LNCaP clone FGC (cell line): ENCODE measurements around the gene CACNB2.

ENCODE experiments used
- DNase-seq: peaks from one replicate; pipeline ENCODE4 v3.0.0-alpha.2; 2011; ENCODE audit warnings: low read depth
- H3K4me3 ChIP-seq: 2 replicates; pipeline ENCODE4 v1.5.1; 2011; ENCODE audit warnings: mild to moderate bottlenecking, low read depth, low read length, control low read depth
- TF ChIP-seq, protein P1 (sequence below): IDR thresholded peaks from 2 replicates; pipeline ENCODE4 v1.5.1; 2012; ENCODE audit warnings: mild to moderate bottlenecking; ENCODE audit not compliant: control insufficient read depth, insufficient read depth; ENCODE audit errors: extremely low read depth

Gene CACNB2

DNA sequence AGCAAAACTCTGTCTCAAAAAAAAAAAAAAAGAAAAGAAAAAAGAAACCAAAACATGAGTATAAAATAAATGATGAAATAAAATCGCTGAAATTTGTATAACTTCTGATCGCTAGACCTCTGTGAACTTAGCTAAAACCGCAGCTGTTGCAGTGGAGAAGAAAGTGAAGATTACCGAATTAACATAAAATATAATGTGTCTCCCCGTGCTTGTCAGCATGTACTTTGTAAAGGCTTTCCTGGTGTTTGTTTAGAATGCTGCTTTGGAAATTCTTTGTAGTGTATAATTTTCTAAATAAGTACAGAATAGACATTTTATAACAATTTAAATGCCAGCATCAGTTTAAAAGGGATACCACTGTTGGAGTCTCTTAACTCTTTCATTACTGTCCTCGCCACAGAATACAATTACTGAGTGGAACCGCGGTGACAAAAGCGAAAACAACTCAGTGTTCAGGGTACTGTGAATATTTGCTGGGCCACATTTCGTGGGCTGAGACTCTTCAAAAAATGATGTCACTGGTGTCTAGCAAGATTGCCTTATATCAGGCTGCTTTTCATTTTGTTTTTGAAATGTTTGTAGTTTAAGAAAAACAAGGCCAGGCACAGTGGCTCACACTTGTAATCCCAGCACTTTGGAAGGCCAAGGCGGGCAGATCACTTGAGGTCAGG is 343.4 kb downstream of the CACNB2 start:
- TF ChIP-seq, protein P1, sequence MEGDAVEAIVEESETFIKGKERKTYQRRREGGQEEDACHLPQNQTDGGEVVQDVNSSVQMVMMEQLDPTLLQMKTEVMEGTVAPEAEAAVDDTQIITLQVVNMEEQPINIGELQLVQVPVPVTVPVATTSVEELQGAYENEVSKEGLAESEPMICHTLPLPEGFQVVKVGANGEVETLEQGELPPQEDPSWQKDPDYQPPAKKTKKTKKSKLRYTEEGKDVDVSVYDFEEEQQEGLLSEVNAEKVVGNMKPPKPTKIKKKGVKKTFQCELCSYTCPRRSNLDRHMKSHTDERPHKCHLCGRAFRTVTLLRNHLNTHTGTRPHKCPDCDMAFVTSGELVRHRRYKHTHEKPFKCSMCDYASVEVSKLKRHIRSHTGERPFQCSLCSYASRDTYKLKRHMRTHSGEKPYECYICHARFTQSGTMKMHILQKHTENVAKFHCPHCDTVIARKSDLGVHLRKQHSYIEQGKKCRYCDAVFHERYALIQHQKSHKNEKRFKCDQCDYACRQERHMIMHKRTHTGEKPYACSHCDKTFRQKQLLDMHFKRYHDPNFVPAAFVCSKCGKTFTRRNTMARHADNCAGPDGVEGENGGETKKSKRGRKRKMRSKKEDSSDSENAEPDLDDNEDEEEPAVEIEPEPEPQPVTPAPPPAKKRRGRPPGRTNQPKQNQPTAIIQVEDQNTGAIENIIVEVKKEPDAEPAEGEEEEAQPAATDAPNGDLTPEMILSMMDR: no peak
- no peak for DNase-seq
- H3K4me3 ChIP-seq: no peak overlapping the region

DNA sequence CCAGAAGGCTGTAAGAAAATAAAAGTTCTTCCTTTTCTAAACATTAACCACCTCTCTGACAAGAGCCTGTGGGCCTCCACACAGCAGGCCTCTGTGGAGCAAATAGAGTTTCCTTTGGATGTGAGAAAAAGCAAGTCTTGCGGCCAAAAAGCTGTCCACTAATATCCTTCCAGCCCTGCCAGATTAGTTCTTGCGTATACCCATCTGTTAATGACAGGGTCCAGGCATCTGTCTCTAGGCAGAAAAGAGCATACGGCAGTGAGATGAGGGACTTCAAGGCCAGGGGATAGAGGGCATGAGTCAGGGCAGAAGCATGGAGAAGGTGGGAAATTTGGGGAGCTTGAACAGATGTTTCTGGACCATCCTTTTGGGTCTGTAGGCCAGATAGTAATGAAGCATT is 346.2 kb downstream of the CACNB2 start:
- DNase-seq: no peak

DNA sequence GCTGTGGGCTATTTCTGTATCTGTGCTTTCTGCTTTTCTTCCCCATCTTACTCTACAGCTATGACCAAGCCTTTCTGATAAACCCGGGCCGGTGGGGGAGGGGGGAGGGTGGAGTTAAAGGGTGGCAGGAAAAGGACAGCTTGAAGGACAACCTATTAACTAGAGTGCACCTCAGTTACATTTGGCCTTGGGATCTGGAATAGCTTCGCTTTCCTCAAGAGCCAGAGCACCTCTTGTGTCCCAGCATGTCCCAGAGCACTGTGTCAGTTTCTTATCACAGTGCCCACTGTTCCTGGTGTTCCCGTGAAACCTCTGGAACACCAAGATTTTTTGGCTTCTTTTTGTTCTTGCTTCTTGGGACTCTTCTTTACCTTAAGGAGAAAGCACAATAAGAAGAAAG is 350.5 kb downstream of the CACNB2 start:
- TF ChIP-seq, protein P1: no peak
- no peak for DNase-seq
- no peak overlapping the region for H3K4me3 ChIP-seq

More for the DNA sequence above, 346.2 kb downstream of the CACNB2 start:
- no peak overlapping the region for H3K4me3 ChIP-seq
- TF ChIP-seq, protein P1: no peak

DNA sequence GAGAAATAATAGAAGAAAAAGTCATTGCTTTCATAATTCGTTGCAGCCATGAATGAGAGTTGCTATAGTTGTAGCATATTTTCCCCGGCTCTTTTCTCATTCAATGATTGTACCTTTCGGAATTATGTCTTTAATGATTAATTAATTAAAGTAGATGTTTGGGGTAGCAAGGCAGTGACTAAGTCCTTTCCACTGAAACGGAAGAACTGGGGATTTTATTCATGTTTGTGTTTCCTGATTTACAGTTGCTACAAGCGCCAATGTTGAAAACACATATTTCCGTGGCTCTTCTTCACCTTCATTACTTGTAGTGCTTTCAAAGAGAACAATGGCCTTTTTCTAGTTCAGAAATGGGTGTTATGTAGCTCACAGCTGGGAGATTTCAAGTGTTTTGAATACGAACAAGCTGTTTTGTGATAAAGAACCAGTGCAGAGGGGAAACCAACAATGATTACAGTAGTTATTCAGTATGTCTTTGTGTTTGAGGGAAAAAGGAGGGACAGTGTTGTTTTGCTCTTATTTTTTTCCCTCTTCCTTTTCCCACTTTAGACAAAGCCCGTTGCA is 357.7 kb downstream of the CACNB2 start:
- TF ChIP-seq, protein P1: no peak
- DNase-seq: no peak
- H3K4me3 ChIP-seq: no peak overlapping the region

DNA sequence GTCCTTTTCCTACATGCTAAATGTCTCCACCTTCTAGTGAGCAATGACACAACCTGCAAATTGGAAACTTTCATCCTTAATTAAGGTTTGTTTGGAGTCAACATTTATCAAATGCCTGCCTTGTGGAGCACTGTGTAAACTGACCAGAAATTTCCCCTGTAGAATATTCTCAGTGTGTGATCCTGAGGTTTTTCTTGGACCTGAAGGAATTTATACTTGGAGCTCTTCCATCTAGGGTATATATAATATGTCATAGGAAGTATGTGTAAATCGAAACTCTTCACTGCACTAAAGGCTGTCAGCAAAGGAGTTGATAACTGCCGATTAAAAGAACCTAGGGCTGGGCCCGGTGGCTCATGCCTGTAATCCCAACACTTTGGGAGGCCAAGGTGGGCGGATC is 358.8 kb downstream of the CACNB2 start:
- DNase-seq: no peak
- H3K4me3 ChIP-seq: no peak overlapping the region
- TF ChIP-seq, protein P1: no peak

DNA sequence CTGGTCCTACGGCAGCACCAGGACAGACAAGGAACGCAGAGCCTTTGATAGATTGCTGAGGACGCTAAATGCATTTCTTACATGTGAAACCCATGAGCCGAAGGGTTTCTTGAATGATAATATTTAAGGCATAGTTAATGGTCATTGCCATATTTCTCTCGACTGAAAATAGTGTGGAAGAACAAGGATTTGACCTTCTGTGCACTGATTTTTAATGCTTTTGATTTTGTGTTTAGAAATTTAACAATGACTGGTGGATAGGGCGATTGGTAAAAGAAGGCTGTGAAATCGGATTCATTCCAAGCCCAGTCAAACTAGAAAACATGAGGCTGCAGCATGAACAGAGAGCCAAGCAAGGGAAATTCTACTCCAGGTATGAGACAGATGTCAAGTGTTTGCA is 360.4 kb downstream of the CACNB2 start:
- TF ChIP-seq, protein P1: no peak
- no peak for DNase-seq
- H3K4me3 ChIP-seq: no peak overlapping the region

DNA sequence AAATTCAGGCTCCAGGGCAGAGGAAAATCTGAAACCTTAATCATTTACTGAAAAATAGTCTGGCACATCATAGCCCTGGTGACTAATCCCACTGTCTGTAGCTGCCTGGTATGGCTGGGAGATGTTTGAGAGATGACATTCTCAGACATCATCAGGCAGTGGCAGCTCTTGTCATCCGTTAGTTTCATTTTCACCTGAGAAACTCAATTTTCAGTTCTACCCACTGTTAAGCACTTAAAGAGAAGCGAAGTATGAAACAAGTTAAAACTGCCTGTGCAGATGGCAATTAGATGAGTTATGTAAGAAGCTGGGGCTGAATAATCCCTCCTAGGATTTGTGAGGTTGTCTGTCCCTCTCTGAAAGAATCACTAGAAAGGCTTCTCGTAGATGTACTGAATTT is 361.0 kb downstream of the CACNB2 start:
- no peak for DNase-seq
- H3K4me3 ChIP-seq: no peak overlapping the region
- TF ChIP-seq, protein P1: no peak
